NT2/D1 (cell line): Measurements from ENCODE around the gene UGT8.

Experiments
- SUZ12 ChIP-seq: IDR thresholded peaks from 2 replicates; pipeline ENCODE4 v1.6.1; 2011; ENCODE audit not compliant: insufficient read length, insufficient read depth; ENCODE audit errors: extremely low read depth
- YY1 ChIP-seq: IDR thresholded peaks from 2 replicates; pipeline ENCODE4 v1.6.1; 2011; ENCODE audit not compliant: insufficient read length, insufficient read depth
- ZNF274 ChIP-seq: IDR thresholded peaks from 2 replicates; pipeline ENCODE4 v1.6.1; 2011; ENCODE audit warnings: mild to moderate bottlenecking, low read depth, low read length

GRCh38 chr4:114577386-114577785 lies 21.2 kb upstream of the UGT8 start:
- TF ChIP-seq SUZ12 (no peak), ZNF274 (no peak), YY1 (no peak)
